ENCODE data around the gene FGF19. TPM values are rescaled to one million over a fixed set of nuclear protein-coding genes. Genes with fewer than 3 reads are reported as not detected.

The FGF19 gene
- total RNA-seq, 1 experiment from 2014 or later = not detected

GRCh38 chr11:69721106-69721505, 17.3 kb upstream of the FGF19 start:
- in situ Hi-C loops (cut with HindIII; ENCODE audit: low sequenced_read_pairs) = no loop called here
- no peak for DNase-seq (ENCODE audit: low spot score)

- in situ Hi-C loops (cut with HindIII; ENCODE audit: low sequenced_read_pairs) = no loop called here
- no peak for DNase-seq (ENCODE audit: low spot score)
Measured at GRCh38 chr11:69718912-69719311, 15.1 kb upstream of the FGF19 start.

- in situ Hi-C loops (cut with HindIII; ENCODE audit: low sequenced_read_pairs) = no loop called here
- DNase-seq (ENCODE audit: low spot score) = peak; percentile 40
Measured at GRCh38 chr11:69718147-69718546, 14.3 kb upstream of the FGF19 start.

- in situ Hi-C loops (cut with HindIII; ENCODE audit: low sequenced_read_pairs) = no loop called here
- DNase-seq (ENCODE audit: low spot score) = no peak
Measured at GRCh38 chr11:69716891-69717747, 13.3 kb upstream of the FGF19 start.

- in situ Hi-C loops (cut with HindIII; ENCODE audit: low sequenced_read_pairs) = no loop called here
- DNase-seq (ENCODE audit: low spot score) = no peak
Measured at GRCh38 chr11:69716099-69716498, 12.3 kb upstream of the FGF19 start.

GRCh38 chr11:69715446-69715845, 11.6 kb upstream of the FGF19 start:
- in situ Hi-C loops (cut with HindIII; ENCODE audit: low sequenced_read_pairs) = no loop called here
- DNase-seq (ENCODE audit: low spot score) = no peak

- in situ Hi-C loops (cut with HindIII; ENCODE audit: low sequenced_read_pairs) = no loop called here
- DNase-seq (ENCODE audit: low spot score) = no peak
Measured at GRCh38 chr11:69711822-69712801, 8.3 kb upstream of the FGF19 start.

GRCh38 chr11:69708736-69709401, 5.0 kb upstream of the FGF19 start:
- no peak for DNase-seq (ENCODE audit: low spot score)
- in situ Hi-C loops (cut with HindIII; ENCODE audit: low sequenced_read_pairs) = no loop called here

- in situ Hi-C loops (cut with HindIII; ENCODE audit: low sequenced_read_pairs) = no loop called here
- peak; percentile 11 for DNase-seq (ENCODE audit: low spot score)
Measured at GRCh38 chr11:69707176-69707575, 3.4 kb upstream of the FGF19 start.

- in situ Hi-C loops (cut with HindIII; ENCODE audit: low sequenced_read_pairs) = no loop called here
- no peak for DNase-seq (ENCODE audit: low spot score)
Measured at GRCh38 chr11:69705901-69706787, 2.3 kb upstream of the FGF19 start.

- DNase-seq (ENCODE audit: low spot score) = no peak
- in situ Hi-C loops (cut with HindIII; ENCODE audit: low sequenced_read_pairs) = no loop called here
Measured at GRCh38 chr11:69705351-69705811, 1.6 kb upstream of the FGF19 start.

- peak; percentile 19 for DNase-seq (ENCODE audit: low spot score)
- in situ Hi-C loops (cut with HindIII; ENCODE audit: low sequenced_read_pairs) = no loop called here
Measured at GRCh38 chr11:69704508-69705253, 859 bp upstream of the FGF19 start.

- no peak for DNase-seq (ENCODE audit: low spot score)
- in situ Hi-C loops (cut with HindIII; ENCODE audit: low sequenced_read_pairs) = no loop called here
Measured at GRCh38 chr11:69703453-69703767, 412 bp downstream of the FGF19 start.

GRCh38 chr11:69702769-69703452, 911 bp downstream of the FGF19 start:
- in situ Hi-C loops (cut with HindIII; ENCODE audit: low sequenced_read_pairs) = no loop called here
- DNase-seq (ENCODE audit: low spot score) = no peak

GRCh38 chr11:69702239-69702691, 1.6 kb downstream of the FGF19 start:
- in situ Hi-C loops (cut with HindIII; ENCODE audit: low sequenced_read_pairs) = no loop called here
- no peak for DNase-seq (ENCODE audit: low spot score)

- in situ Hi-C loops (cut with HindIII; ENCODE audit: low sequenced_read_pairs) = no loop called here
- peak; percentile 85 for DNase-seq (ENCODE audit: low spot score)
Measured at GRCh38 chr11:69700278-69701140, 3.3 kb downstream of the FGF19 start.

Measured in G401 (cell line).